Keratinocyte (primary cell): ENCODE data around the gene GEMIN8.

Experiments
- CTCF ChIP-seq, 3 experiments: IDR thresholded peaks in 1 of 3; conservative IDR thresholded peaks in 1 of 3; optimal IDR thresholded peaks in 1 of 3; 2 replicates in 2 of 3; 3 replicates in 1 of 3; pipeline versions ENCODE3 to v1.5.1; 2011; ENCODE audit warnings: low read length in 3 of 3, mild to moderate bottlenecking in 3 of 3, moderate library complexity in 2 of 3, control low read depth in 1 of 3, inconsistent platforms in 1 of 3; ENCODE audit not compliant: insufficient read depth in 2 of 3; ENCODE audit errors: extremely low read depth in 1 of 3
- EZH2 ChIP-seq: IDR thresholded peaks from one replicate; pipeline ENCODE4 v1.6.1; 2012; ENCODE audit warnings: inconsistent platforms, mild to moderate bottlenecking, low read length, moderate library complexity

- no peak for TF ChIP-seq CTCF (optimal IDR thresholded peaks at IDR 0.05 in 1 of 3, IDR thresholded peaks at IDR 0.05 in 1 of 3, conservative IDR thresholded peaks at IDR 0.05 in 1 of 3; ENCODE audit: extremely low read depth in 1 of 3, insufficient read depth in 2 of 3, low read length in 3 of 3)
- TF ChIP-seq EZH2, result no peak
Observed at GRCh38 chrX:14010566-14010965, 19.1 kb downstream of the GEMIN8 start.
